B cell (primary cell): ENCODE data around the gene ARID4A. TPM values are rescaled to one million over a fixed set of nuclear protein-coding genes. Genes with fewer than 3 reads are reported as not detected.

Experiments
- ATAC-seq: fragments of 200-7000 bp; cut with Tn5 transposase; one replicate; pipeline ENCODE4 v1.10.0; 2021; ENCODE audit warnings: low read depth, mild to moderate bottlenecking, moderate number of reproducible peaks, moderate library complexity
- CTCF ChIA-PET: fragments of 350-600 bp; sonication (Branson Sonifier 250); formaldehyde crosslinking; loops from one replicate; lab custom pipeline; 2021; ENCODE audit warnings: antibody characterized with exemption, inconsistent platforms; lab: Charles Lee
- POLR2A ChIA-PET: fragments of 350-600 bp; sonication (Branson Sonifier 250); formaldehyde crosslinking; loops from one replicate; lab custom pipeline; 2021; ENCODE audit warnings: antibody characterized with exemption; lab: Charles Lee
- DNase-seq: peaks from one replicate; pipeline ENCODE4 v3.0.0; 2013
- H2AFZ ChIP-seq: 2 replicates; pipeline ENCODE4 v1.6.1; 2012; ENCODE audit warnings: mild to moderate bottlenecking, low read depth, low read length; ENCODE audit not compliant: insufficient read depth, poor library complexity, severe bottlenecking
- H3K27ac ChIP-seq, 2 donors: 1 replicate in 1 of 2; 2 replicates in 1 of 2; pipeline ENCODE4 v1.5.1; 2012 to 2013; ENCODE audit warnings: low read length in 2 of 2, mild to moderate bottlenecking in 2 of 2, moderate library complexity in 1 of 2
- H3K27me3 ChIP-seq, 4 experiments: fragments of 200-600 bp in 1 of 4; sonication (generic) in 1 of 4; replicated peaks in 1 of 4; 1 replicate in 2 of 4; 2 replicates in 2 of 4; pipeline versions ENCODE4 v1.6.1 to v1.7.0; 2013 to 2016; ENCODE audit warnings: low read length in 3 of 4, mild to moderate bottlenecking in 2 of 4, mixed read lengths in 1 of 4, moderate library complexity in 1 of 4; ENCODE audit not compliant: insufficient read depth in 4 of 4, control insufficient read depth in 3 of 4; ENCODE audit errors: control extremely low read depth in 1 of 4
- H3K36me3 ChIP-seq, 2 experiments: replicated peaks in 1 of 2; 1 replicate in 1 of 2; 2 replicates in 1 of 2; pipeline versions ENCODE4 v1.6.1 to v1.7.1; 2013; ENCODE audit warnings: low read length in 1 of 2; ENCODE audit not compliant: insufficient read depth in 2 of 2, control insufficient read depth in 1 of 2; ENCODE audit errors: control extremely low read depth in 1 of 2, extremely low read depth in 1 of 2
- H3K4me1 ChIP-seq, 2 donors: fragments of 200-600 bp in 1 of 2; sonication (generic) in 1 of 2; 1 replicate in 1 of 2; 2 replicates in 1 of 2; pipeline versions ENCODE4 v1.5.1 to v1.6.1; 2013 to 2017; ENCODE audit warnings: low read length in 2 of 2; ENCODE audit not compliant: control insufficient read depth in 2 of 2, insufficient read depth in 2 of 2
- H3K4me2 ChIP-seq: replicated peaks from 2 replicates; pipeline ENCODE3; 2012; ENCODE audit warnings: mild to moderate bottlenecking, low read depth, low read length; ENCODE audit not compliant: poor library complexity, severe bottlenecking
- H3K4me3 ChIP-seq, 5 experiments: fragments of 200-600 bp in 1 of 5; sonication (generic) in 1 of 5; 1 replicate in 3 of 5; 2 replicates in 2 of 5; pipeline versions ENCODE4 v1.5.1 to v1.7.0; 2011 to 2016; ENCODE audit warnings: low read length in 4 of 5, mild to moderate bottlenecking in 4 of 5, low read depth in 2 of 5, control low read depth in 1 of 5, moderate library complexity in 1 of 5; ENCODE audit not compliant: insufficient read depth in 1 of 5; ENCODE audit errors: control extremely low read depth in 1 of 5, extremely low read depth in 1 of 5
- H3K79me2 ChIP-seq: fragments of 200-600 bp; sonication (generic); one replicate; pipeline ENCODE4 v1.6.0; 2016; ENCODE audit warnings: low read length; ENCODE audit not compliant: control insufficient read depth, insufficient read depth
- H3K9ac ChIP-seq: fragments of 200-600 bp; sonication (generic); 2 replicates; pipeline ENCODE4 v1.6.1; 2017; ENCODE audit warnings: mild to moderate bottlenecking, low read length, moderate library complexity
- H3K9me3 ChIP-seq, 3 donors: one replicate each; pipeline versions ENCODE4 v1.6.1 to v1.7.1; 2013; ENCODE audit warnings: low read length in 2 of 3; ENCODE audit not compliant: control insufficient read depth in 2 of 3, insufficient read depth in 1 of 3; ENCODE audit errors: control extremely low read depth in 1 of 3
- H4K20me1 ChIP-seq: 2 replicates; pipeline ENCODE4 v1.6.0; 2012; ENCODE audit warnings: mild to moderate bottlenecking, low read length; ENCODE audit not compliant: insufficient read depth, control insufficient read depth, poor library complexity, severe bottlenecking
- H3K27ac Mint-ChIP-seq: one replicate; pipeline ENCODE4 v1.8.0; 2021; ENCODE audit warnings: mixed read lengths
- H3K27me3 Mint-ChIP-seq: one replicate; pipeline ENCODE4 v1.8.0; 2021; ENCODE audit warnings: mixed read lengths
- H3K4me1 Mint-ChIP-seq: one replicate; pipeline ENCODE4 v1.8.0; 2021; ENCODE audit warnings: mixed read lengths
- H3K4me3 Mint-ChIP-seq: one replicate; pipeline ENCODE4 v1.8.0; 2021; ENCODE audit warnings: mixed read lengths
- H3K9me3 Mint-ChIP-seq: one replicate; pipeline ENCODE4 v1.8.0; 2022; ENCODE audit warnings: mixed read lengths; ENCODE audit not compliant: insufficient read depth
- EZH2 ChIP-seq: IDR thresholded peaks from 2 replicates; pipeline ENCODE4 v1.6.1; 2012; ENCODE audit warnings: borderline replicate concordance, low read depth, mild to moderate bottlenecking, moderate library complexity, low read length; ENCODE audit not compliant: insufficient read depth, poor library complexity, severe bottlenecking
- WGBS: methylation state at CpG from one replicate; pipeline ENCODE4 v1.1.5; 2013; ENCODE audit warnings: missing lambda C conversion rate; ENCODE audit not compliant: insufficient coverage; 5-methylcytosine and 5-hydroxymethylcytosine counted together
- intact Hi-C: fragments of 100-400 bp; cut with micrococcal nuclease; formaldehyde crosslinking; loops from one replicate; pipeline ENCODE4 v1.10.0; 2022
- polyA plus RNA-seq: library from polyadenylated mRNA; depleted of rRNA; stranded (reverse); fragments of >200 nt; gene quantifications from 2 replicates; pipeline ENCODE4 v1.2.3, GENCODE V29; 2012
- total RNA-seq, 2 donors: library from RNA; stranded (reverse); fragments of 120-200 nt in 1 of 2; gene quantifications; 1 replicate in 1 of 2; 2 replicates in 1 of 2; pipeline versions ENCODE4 v1.2.3 to v1.2.4, GENCODE V29; 2013 to 2022
- TF ChIP-seq, protein P1 (sequence below): fragments of 200-600 bp; IDR thresholded peaks from one replicate; pipeline ENCODE4 v1.8.0; 2022; ENCODE audit warnings: antibody characterized with exemption, mild to moderate bottlenecking

The ARID4A gene
- total and polyA plus RNA-seq, 2 donors (not counting 1 experiment from before 2014, with no cell fraction given): 9.4 to 87.0 TPM

DNA sequence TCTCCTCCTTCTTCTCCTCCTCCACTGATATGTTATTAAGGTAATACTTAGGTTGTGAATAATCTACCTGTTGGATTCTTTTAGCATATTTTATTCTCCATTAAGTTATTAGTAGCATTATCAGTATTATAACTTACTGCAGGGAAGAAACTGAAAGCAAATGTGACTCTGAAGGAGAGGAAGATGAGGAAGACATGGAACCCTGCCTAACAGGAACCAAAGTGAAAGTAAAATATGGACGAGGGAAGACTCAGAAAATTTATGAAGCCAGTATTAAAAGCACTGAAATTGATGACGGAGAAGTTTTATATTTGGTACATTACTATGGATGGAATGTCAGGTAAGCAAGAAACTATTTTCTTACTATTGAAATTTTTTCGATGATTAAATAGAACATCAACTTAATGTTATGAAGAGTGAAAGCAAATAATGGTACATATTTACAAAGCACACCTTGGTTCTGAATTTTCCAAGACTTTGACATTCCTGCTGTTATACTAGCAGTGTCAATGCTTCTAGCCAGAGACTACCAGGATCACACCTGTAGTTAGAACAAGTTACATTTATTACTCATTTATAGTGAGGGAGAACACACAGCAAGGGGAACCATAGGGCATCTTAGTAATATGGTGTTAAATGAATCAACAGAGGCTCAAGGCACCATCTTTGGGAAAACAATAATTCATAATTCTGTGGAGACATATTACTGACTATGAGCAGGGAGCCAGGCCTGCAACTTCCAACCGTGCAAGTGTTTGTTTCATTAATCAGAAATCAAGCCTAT lies 55.4 kb downstream of the ARID4A start:
- H4K20me1 ChIP-seq: no peaks in the 10 kb centered on the region
- Mint-ChIP-seq H3K27ac (peak overlapping the region; percentile 27), H3K27me3 (no peaks in the 10 kb centered on the region), H3K4me3 (peak overlapping the region; percentile 8), H3K9me3 (no peaks in the 10 kb centered on the region), H3K4me1 (peaks cover 6% of the 10 kb centered on the region)
- H3K4me2 ChIP-seq: peak overlapping the region; percentile 23
- intact Hi-C loops: no loop called here
- H3K36me3 ChIP-seq: peaks cover 16 to 61% of the 10 kb centered on the region in 2 experiments
- H3K9ac ChIP-seq: no peak overlapping the region
- WGBS: no CpG with 5 or more reads among the region's 4 CpGs
- no peak overlapping the region for H2AFZ ChIP-seq
- peak overlapping the region in 1 of 2 donors; percentile 41 for H3K27ac ChIP-seq
- no peak for ATAC-seq
- no peak for TF ChIP-seq EZH2
- TF ChIP-seq, protein P1, sequence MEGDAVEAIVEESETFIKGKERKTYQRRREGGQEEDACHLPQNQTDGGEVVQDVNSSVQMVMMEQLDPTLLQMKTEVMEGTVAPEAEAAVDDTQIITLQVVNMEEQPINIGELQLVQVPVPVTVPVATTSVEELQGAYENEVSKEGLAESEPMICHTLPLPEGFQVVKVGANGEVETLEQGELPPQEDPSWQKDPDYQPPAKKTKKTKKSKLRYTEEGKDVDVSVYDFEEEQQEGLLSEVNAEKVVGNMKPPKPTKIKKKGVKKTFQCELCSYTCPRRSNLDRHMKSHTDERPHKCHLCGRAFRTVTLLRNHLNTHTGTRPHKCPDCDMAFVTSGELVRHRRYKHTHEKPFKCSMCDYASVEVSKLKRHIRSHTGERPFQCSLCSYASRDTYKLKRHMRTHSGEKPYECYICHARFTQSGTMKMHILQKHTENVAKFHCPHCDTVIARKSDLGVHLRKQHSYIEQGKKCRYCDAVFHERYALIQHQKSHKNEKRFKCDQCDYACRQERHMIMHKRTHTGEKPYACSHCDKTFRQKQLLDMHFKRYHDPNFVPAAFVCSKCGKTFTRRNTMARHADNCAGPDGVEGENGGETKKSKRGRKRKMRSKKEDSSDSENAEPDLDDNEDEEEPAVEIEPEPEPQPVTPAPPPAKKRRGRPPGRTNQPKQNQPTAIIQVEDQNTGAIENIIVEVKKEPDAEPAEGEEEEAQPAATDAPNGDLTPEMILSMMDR: no peak
- peaks cover 0 to 3% of the 10 kb centered on the region in 2 donors for H3K4me1 ChIP-seq
- DNase-seq: no peak
- no peak overlapping the region for H3K4me3 ChIP-seq
- POLR2A ChIA-PET: no interaction called here
- CTCF ChIA-PET: no interaction called here
- H3K9me3 ChIP-seq: no peaks in the 10 kb centered on the region
- H3K79me2 ChIP-seq: peaks cover 3% of the 10 kb centered on the region
- no peaks in the 10 kb centered on the region for H3K27me3 ChIP-seq

- H4K20me1 ChIP-seq: no peaks in the 10 kb centered on the region
- peaks cover 3% of the 10 kb centered on the region for H3K79me2 ChIP-seq
- Mint-ChIP-seq H3K4me1 (peaks cover 6% of the 10 kb centered on the region), H3K9me3 (no peaks in the 10 kb centered on the region), H3K27me3 (no peaks in the 10 kb centered on the region), H3K4me3 (no peak overlapping the region), H3K27ac (peak overlapping the region; percentile 46)
- no peaks in the 10 kb centered on the region for H3K9me3 ChIP-seq
- no peak for ATAC-seq
- intact Hi-C loops: no loop called here
- DNase-seq: no peak
- peaks cover 19 to 65% of the 10 kb centered on the region in 2 experiments for H3K36me3 ChIP-seq
- H3K4me3 ChIP-seq: no peak overlapping the region
- ChIA-PET POLR2A (interaction anchor here (0.5 kb wide), 1 partner anchor 102 kb away, joined by 5 read pairs; no protein-coding TSS in a partner anchor), CTCF (no interaction called here)
- peak overlapping the region in 1 of 2 donors; percentile 23 for H3K27ac ChIP-seq
- H3K4me1 ChIP-seq: peaks cover 0 to 3% of the 10 kb centered on the region in 2 donors
- H3K27me3 ChIP-seq: no peaks in the 10 kb centered on the region
- no CpG with 5 or more reads among the region's 2 CpGs for WGBS
- H3K4me2 ChIP-seq: no peak overlapping the region
- no peak overlapping the region for H2AFZ ChIP-seq
- TF ChIP-seq EZH2: no peak
- TF ChIP-seq, protein P1: no peak
- H3K9ac ChIP-seq: no peak overlapping the region
Measured at GRCh38 chr14:58354808-58355207, 56.5 kb downstream of the ARID4A start.
